Smooth muscle cell (in vitro differentiated cells): ENCODE data around the gene TSPAN5. TPM values are rescaled to one million over a fixed set of nuclear protein-coding genes. Genes with fewer than 3 reads are reported as not detected.
"Not testable (repeated sequence)": the region's sequence is repeated elsewhere in the genome, so short reads cannot be mapped to it uniquely, and the experiment has no call there.

Experiments
- DNase-seq: peaks from one replicate; lab custom pipeline; 2025; ENCODE audit not compliant: unreplicated experiment; lab: John Stamatoyannopoulos, UW
- H2AFZ ChIP-seq: fragments of 200-600 bp; sonication (generic); 2 replicates; pipeline ENCODE4 v1.6.0; 2016; ENCODE audit warnings: antibody characterized with exemption, low read depth, mild to moderate bottlenecking
- H3F3A ChIP-seq: fragments of 200-600 bp; sonication (generic); 2 replicates; pipeline ENCODE4 v1.6.0; 2017; ENCODE audit warnings: antibody characterized with exemption, low read depth
- H3K27ac ChIP-seq: fragments of 200-600 bp; sonication (generic); 2 replicates; pipeline ENCODE4 v1.5.1; 2016; ENCODE audit warnings: low read depth, mild to moderate bottlenecking
- H3K27me3 ChIP-seq: fragments of 200-600 bp; sonication (generic); 2 replicates; pipeline ENCODE4 v1.6.1; 2016; ENCODE audit warnings: low read depth, mild to moderate bottlenecking
- H3K36me3 ChIP-seq: fragments of 200-600 bp; sonication (generic); 2 replicates; pipeline ENCODE4 v1.5.1; 2016; ENCODE audit warnings: low read depth
- H3K4me1 ChIP-seq: fragments of 200-600 bp; sonication (generic); 2 replicates; pipeline ENCODE4 v1.5.1; 2016; ENCODE audit warnings: low read depth
- H3K4me2 ChIP-seq: fragments of 200-600 bp; sonication (generic); 2 replicates; pipeline ENCODE4 v1.6.0; 2016; ENCODE audit warnings: mild to moderate bottlenecking
- H3K4me3 ChIP-seq: fragments of 200-600 bp; sonication (generic); 2 replicates; pipeline ENCODE4 v1.5.1; 2016; ENCODE audit warnings: mild to moderate bottlenecking
- H3K79me2 ChIP-seq: fragments of 200-600 bp; sonication (generic); 2 replicates; pipeline ENCODE4 v1.6.0; 2016; ENCODE audit warnings: low read depth, mild to moderate bottlenecking
- H3K9ac ChIP-seq: fragments of 200-600 bp; sonication (generic); 2 replicates; pipeline ENCODE4 v1.6.0; 2016; ENCODE audit warnings: low read depth
- H3K9me3 ChIP-seq: fragments of 200-600 bp; sonication (generic); replicated peaks from 2 replicates; pipeline ENCODE4 v1.5.1; 2016; ENCODE audit warnings: low read depth
- H4K20me1 ChIP-seq: fragments of 200-600 bp; sonication (generic); 2 replicates; pipeline ENCODE4 v1.6.0; 2016; ENCODE audit warnings: low read depth
- CTCF ChIP-seq: fragments of 200-600 bp; sonication (generic); IDR thresholded peaks from 2 replicates; pipeline ENCODE4 v1.5.1; 2017; ENCODE audit warnings: borderline replicate concordance, mild to moderate bottlenecking, antibody characterized with exemption; ENCODE audit not compliant: insufficient read depth, poor library complexity, severe bottlenecking
- WGBS: methylation state at CpG from one replicate; pipeline ENCODE4 v1.1.7; 2016; ENCODE audit warnings: low lambda C conversion rate; 5-methylcytosine and 5-hydroxymethylcytosine counted together
- polyA plus RNA-seq: library from polyadenylated mRNA; unstranded; fragments of >200 nt; fragmentation: Nextera tagmentation; extraction: Ambion mirVana; gene quantifications from 2 replicates; pipeline ENCODE4 v1.2.1, GENCODE V29; 2016
- total RNA-seq: library from RNA; depleted of rRNA; stranded (reverse); fragments of >200 nt; gene quantifications from 2 replicates; pipeline ENCODE4 v1.2.3, GENCODE V29; 2014

Gene TSPAN5
- total and polyA plus RNA-seq, 2 experiments from 2014 or later, result 28.3 to 35.8 TPM

DNA sequence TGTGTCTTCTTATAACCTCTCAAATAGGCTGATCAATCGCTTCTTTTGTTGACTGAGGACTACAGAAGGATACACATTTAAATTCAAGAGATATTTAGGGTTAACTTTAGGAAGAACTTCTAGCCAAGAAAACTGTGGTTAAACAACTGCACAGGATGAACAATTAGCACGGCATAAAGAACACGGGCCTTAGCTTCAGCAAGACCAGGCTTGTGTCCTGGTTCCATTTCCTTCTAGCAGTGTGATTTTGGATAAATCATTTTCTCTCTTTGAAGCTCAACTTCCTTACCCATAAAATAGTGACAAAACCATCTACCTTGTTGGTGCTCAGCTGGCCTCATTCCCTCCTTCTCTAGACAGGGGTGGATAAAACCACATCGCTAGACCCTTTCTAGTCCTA is 117.6 kb downstream of the TSPAN5 start:
- Histone ChIP-seq H3K27ac (no peak overlapping the region), H3K36me3 (no peaks in the 10 kb centered on the region), H4K20me1 (peaks cover 35% of the 10 kb centered on the region), H3K9me3 (no peaks in the 10 kb centered on the region), H2AFZ (no peak overlapping the region), H3K4me1 (peaks cover 7% of the 10 kb centered on the region), H3K27me3 (no peaks in the 10 kb centered on the region), H3K79me2 (peaks cover 61% of the 10 kb centered on the region), H3K4me3 (no peak overlapping the region), H3K9ac (no peak overlapping the region), H3F3A (no peaks in the 10 kb centered on the region), H3K4me2 (no peak overlapping the region)
- 83% methylated on average over 4 of the region's 4 CpGs for WGBS
- TF ChIP-seq CTCF, result no peak
- DNase-seq, result no peak

GRCh38 chr4:98539741-98540140 is 118.7 kb downstream of the TSPAN5 start:
- Histone ChIP-seq H3K4me2 (no peak overlapping the region), H3K9ac (no peak overlapping the region), H3K9me3 (no peaks in the 10 kb centered on the region), H3K27me3 (no peaks in the 10 kb centered on the region), H4K20me1 (peaks cover 27% of the 10 kb centered on the region), H2AFZ (no peak overlapping the region), H3K27ac (no peak overlapping the region), H3F3A (no peaks in the 10 kb centered on the region), H3K4me1 (peaks cover 7% of the 10 kb centered on the region), H3K4me3 (no peak overlapping the region), H3K79me2 (peaks cover 50% of the 10 kb centered on the region), H3K36me3 (no peaks in the 10 kb centered on the region)
- 96% methylated on average over 5 of the region's 5 CpGs for WGBS
- DNase-seq, result no peak
- TF ChIP-seq CTCF, result no peak

DNA sequence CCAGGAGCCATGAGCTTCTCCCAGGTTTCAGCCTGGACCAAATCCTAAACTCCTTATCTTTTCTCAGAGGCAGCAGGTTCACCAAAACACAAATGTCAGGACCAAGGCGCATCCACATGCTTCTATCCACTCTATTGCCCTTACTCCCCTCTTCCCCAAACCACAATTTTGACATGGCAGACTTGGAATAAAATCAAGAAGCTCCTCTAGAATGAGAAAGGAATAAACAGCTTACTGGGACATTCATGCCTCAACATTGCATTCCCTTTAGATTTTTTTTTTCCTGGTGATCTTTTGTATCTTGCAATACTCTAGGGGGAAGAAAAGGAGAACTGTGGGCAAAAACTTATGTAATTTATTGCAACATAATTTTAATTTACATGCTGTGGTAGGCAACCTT is 119.1 kb downstream of the TSPAN5 start:
- Histone ChIP-seq H3K27ac (no peak overlapping the region), H3K4me1 (peaks cover 7% of the 10 kb centered on the region), H3K36me3 (no peaks in the 10 kb centered on the region), H3K9ac (no peak overlapping the region), H3F3A (no peaks in the 10 kb centered on the region), H3K9me3 (no peaks in the 10 kb centered on the region), H3K4me2 (no peak overlapping the region), H4K20me1 (peaks cover 23% of the 10 kb centered on the region), H3K79me2 (peaks cover 48% of the 10 kb centered on the region), H2AFZ (no peak overlapping the region), H3K4me3 (no peak overlapping the region), H3K27me3 (no peaks in the 10 kb centered on the region)
- no peak for DNase-seq
- 100% methylated on average over 1 of the region's 1 CpG for WGBS
- no peak for TF ChIP-seq CTCF

DNA sequence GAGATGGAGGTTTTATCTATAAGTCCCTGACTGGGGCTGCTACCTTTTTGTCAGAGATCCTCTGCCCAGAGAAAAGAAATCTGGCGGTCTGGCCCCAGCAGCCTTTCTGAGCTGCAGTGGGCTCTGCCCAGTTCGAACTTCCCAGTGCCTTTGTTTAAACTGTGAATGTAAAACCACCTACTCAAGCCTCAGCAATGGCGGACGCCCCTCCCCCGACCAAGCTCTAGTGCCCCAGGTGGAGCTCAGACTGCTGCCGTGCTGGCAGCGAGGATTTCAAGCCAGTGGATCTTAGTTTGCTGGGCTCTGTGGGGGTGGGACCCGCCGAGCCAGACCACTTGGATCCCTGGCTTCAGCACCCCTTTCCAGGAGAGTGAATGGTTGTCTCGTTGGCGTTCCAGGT is 121.8 kb downstream of the TSPAN5 start:
- Histone ChIP-seq H3K36me3 (no peaks in the 10 kb centered on the region), H3K79me2 (peaks cover 40% of the 10 kb centered on the region), H3K4me1 (peaks cover 7% of the 10 kb centered on the region), H3K27ac (no peak overlapping the region), H3K4me3 (no peak overlapping the region), H2AFZ (no peak overlapping the region), H3K27me3 (no peaks in the 10 kb centered on the region), H3K9me3 (no peaks in the 10 kb centered on the region), H4K20me1 (peaks cover 19% of the 10 kb centered on the region), H3K9ac (no peak overlapping the region), H3K4me2 (no peak overlapping the region), H3F3A (no peaks in the 10 kb centered on the region)
- 88% methylated on average over 11 of the region's 11 CpGs for WGBS
- DNase-seq, result no peak
- no peak for TF ChIP-seq CTCF

DNA sequence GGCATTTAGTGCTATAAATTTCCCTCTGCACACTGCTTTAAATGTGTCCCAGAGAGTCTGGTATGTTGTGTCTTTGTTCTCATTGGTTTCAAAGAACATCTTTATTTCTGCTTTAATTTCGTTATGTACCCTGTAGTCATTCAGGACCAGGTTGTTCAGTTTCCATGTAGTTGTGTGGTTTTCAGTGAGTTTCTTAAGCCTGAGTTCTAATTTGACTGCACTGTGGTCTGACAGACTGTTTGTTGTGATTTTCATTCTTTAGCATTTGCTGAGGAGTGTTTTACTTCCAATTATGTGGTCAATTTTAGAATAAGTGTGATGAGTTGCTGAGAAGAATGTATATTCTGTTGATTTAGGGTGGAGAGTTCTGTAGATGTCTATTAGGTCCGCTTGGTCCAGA is 124.3 kb downstream of the TSPAN5 start:
- DNase-seq, H3K4me1 ChIP-seq, H3K27ac ChIP-seq, H3K9ac ChIP-seq, H3K36me3 ChIP-seq, H3K4me3 ChIP-seq, H3K9me3 ChIP-seq, H3K27me3 ChIP-seq, H3F3A ChIP-seq, H3K4me2 ChIP-seq, H2AFZ ChIP-seq: not testable (repeated sequence)
- 96% methylated on average over 2 of the region's 2 CpGs for WGBS
- H3K79me2 ChIP-seq, result peaks cover 33% of the 10 kb centered on the region
- H4K20me1 ChIP-seq, result peaks cover 28% of the 10 kb centered on the region
